Colonic mucosa (tissue), 4 donors: ENCODE results near the gene IGF2R. TPM values are rescaled to one million over a fixed set of nuclear protein-coding genes. Genes with fewer than 3 reads are reported as not detected.
A peak's percentile ranks its signal among the peaks of the same experiment; 100 is the strongest.

Source experiments
- DNase-seq: peaks from one replicate; pipeline ENCODE4 v3.0.0-alpha.2; 2020
- H3K27ac ChIP-seq: fragments of 200-600 bp; one replicate; pipeline ENCODE4 v1.8.0; 2021
- H3K27me3 ChIP-seq: fragments of 200-600 bp; one replicate; pipeline ENCODE4 v1.8.0; 2021
- H3K36me3 ChIP-seq: fragments of 200-600 bp; one replicate; pipeline ENCODE4 v1.8.0; 2021
- H3K4me1 ChIP-seq: fragments of 200-600 bp; one replicate; pipeline ENCODE4 v1.8.0; 2021; ENCODE audit warnings: mild to moderate bottlenecking
- H3K4me3 ChIP-seq: fragments of 200-600 bp; one replicate; pipeline ENCODE4 v1.8.0; 2021
- H3K9ac ChIP-seq, 2 donors: one replicate each; pipeline ENCODE4 v1.7.0; 2013; ENCODE audit warnings: control low read depth in 2 of 2, low read depth in 2 of 2, low read length in 2 of 2
- H3K9me3 ChIP-seq: fragments of 200-600 bp; one replicate; pipeline ENCODE4 v1.8.0; 2021
- CTCF ChIP-seq: fragments of 200-600 bp; IDR thresholded peaks from one replicate; pipeline ENCODE4 v1.8.0; 2022; ENCODE audit warnings: antibody characterized with exemption, mild to moderate bottlenecking
- intact Hi-C: fragments of 100-400 bp; cut with DNase I; formaldehyde crosslinking; loops from one replicate; pipeline ENCODE4 v1.14.1; 2022
- total RNA-seq, 2 donors: library from RNA; stranded (reverse); fragmentation: NEBNext Ultra II Directional in 1 of 2; extraction: Animal tissue kit (Norgen Biotek cat#: 25700) in 1 of 2; gene quantifications; one replicate each; pipeline ENCODE4 v1.2.1, GENCODE V29; 2021
- donor health status: healthy.
- donor health status: DM: no; HTN: no; CAD: no.
- donor health status: DM: no; HTN: no; CAD: no.

Gene IGF2R
- total RNA-seq, 2 donors from 2014 or later: 73.8 to 84.4 TPM

DNA sequence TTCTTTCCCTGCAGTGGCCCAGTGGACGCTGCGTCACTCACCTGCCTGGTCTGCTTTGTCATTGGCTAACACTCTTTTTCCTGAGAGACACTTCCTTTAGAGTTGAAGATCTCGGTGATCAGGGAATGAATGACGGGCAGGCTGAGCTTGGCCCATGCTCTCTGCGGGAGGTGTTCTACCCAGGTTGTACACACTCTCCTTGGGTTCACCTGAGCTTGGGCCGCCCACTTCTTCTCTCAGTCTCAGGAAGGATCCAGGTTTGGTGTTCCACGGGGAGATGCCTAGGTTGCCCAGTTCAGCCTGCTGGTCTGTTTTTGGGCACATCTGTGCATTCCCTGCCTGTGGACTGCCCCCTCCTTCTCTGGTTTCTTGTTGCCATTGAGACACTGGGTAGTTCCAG is 86.0 kb downstream of the IGF2R start:
- no peaks in the 10 kb centered on the region for H3K9me3 ChIP-seq
- peaks cover 5% of the 10 kb centered on the region for H3K36me3 ChIP-seq
- TF ChIP-seq CTCF: no peak
- no peak overlapping the region for H3K27ac ChIP-seq
- DNase-seq: no peak
- H3K4me3 ChIP-seq: no peak overlapping the region
- H3K27me3 ChIP-seq: no peaks in the 10 kb centered on the region
- H3K9ac ChIP-seq: peak overlapping the region in 1 of 2 donors; percentile 9
- H3K4me1 ChIP-seq: peaks cover 8% of the 10 kb centered on the region
- intact Hi-C loops: loop anchor here (10.0 kb wide), 1 partner anchor 190 kb away; no protein-coding TSS in a partner anchor

- no peaks in the 10 kb centered on the region for H3K27me3 ChIP-seq
- intact Hi-C loops: loop anchor here (10.0 kb wide), 1 partner anchor 191 kb away; no protein-coding TSS in a partner anchor
- no peak for TF ChIP-seq CTCF
- H3K4me3 ChIP-seq: no peak overlapping the region
- peaks cover 8% of the 10 kb centered on the region for H3K4me1 ChIP-seq
- no peak overlapping the region for H3K27ac ChIP-seq
- H3K9me3 ChIP-seq: no peaks in the 10 kb centered on the region
- peaks cover 4% of the 10 kb centered on the region for H3K36me3 ChIP-seq
- no peak for DNase-seq
- peak overlapping the region in 1 of 2 donors; percentile 9 for H3K9ac ChIP-seq
These were observed 86.5 kb downstream of the IGF2R start for GRCh38 chr6:160055378-160055777.

GRCh38 chr6:160055813-160056212 is 86.9 kb downstream of the IGF2R start:
- Histone ChIP-seq H3K4me3 (no peak overlapping the region), H3K9ac (no peak overlapping the region), H3K27ac (no peak overlapping the region), H3K36me3 (peaks cover 1% of the 10 kb centered on the region), H3K4me1 (peaks cover 8% of the 10 kb centered on the region), H3K9me3 (no peaks in the 10 kb centered on the region), H3K27me3 (no peaks in the 10 kb centered on the region)
- TF ChIP-seq CTCF: no peak
- no peak for DNase-seq
- intact Hi-C loops: loop anchor here (10.0 kb wide), 1 partner anchor 191 kb away; no protein-coding TSS in a partner anchor

GRCh38 chr6:160057080-160057479 is 88.2 kb downstream of the IGF2R start:
- Histone ChIP-seq H3K9ac (peak overlapping the region in 1 of 2 donors; percentile 73), H3K4me3 (no peak overlapping the region), H3K4me1 (peaks cover 8% of the 10 kb centered on the region), H3K27me3 (no peaks in the 10 kb centered on the region), H3K36me3 (peaks cover 6% of the 10 kb centered on the region), H3K9me3 (no peaks in the 10 kb centered on the region), H3K27ac (peak overlapping the region; percentile 62)
- no peak for TF ChIP-seq CTCF
- intact Hi-C loops: loop anchor here (10.0 kb wide), 1 partner anchor 192 kb away; no protein-coding TSS in a partner anchor
- peak; percentile 45 for DNase-seq

- H3K36me3 ChIP-seq: peaks cover 6% of the 10 kb centered on the region
- no peaks in the 10 kb centered on the region for H3K9me3 ChIP-seq
- no peak overlapping the region for H3K4me3 ChIP-seq
- peaks cover 8% of the 10 kb centered on the region for H3K4me1 ChIP-seq
- no peak for TF ChIP-seq CTCF
- DNase-seq: no peak
- intact Hi-C loops: loop anchor here (10.0 kb wide), 1 partner anchor 194 kb away; no protein-coding TSS in a partner anchor
- H3K27ac ChIP-seq: peak overlapping the region; percentile 36
- peak overlapping the region in 1 of 2 donors; percentile 46 for H3K9ac ChIP-seq
- no peaks in the 10 kb centered on the region for H3K27me3 ChIP-seq
These were observed 89.8 kb downstream of the IGF2R start for GRCh38 chr6:160058603-160059215.
